ENCODE results near the gene SLCO1B1. TPM values are rescaled to one million over a fixed set of nuclear protein-coding genes. Genes with fewer than 3 reads are reported as not detected.

Gene SLCO1B1
- total and polyA plus RNA-seq, 2 experiments from 2014 or later, result 0.24 to 0.50 TPM

DNA sequence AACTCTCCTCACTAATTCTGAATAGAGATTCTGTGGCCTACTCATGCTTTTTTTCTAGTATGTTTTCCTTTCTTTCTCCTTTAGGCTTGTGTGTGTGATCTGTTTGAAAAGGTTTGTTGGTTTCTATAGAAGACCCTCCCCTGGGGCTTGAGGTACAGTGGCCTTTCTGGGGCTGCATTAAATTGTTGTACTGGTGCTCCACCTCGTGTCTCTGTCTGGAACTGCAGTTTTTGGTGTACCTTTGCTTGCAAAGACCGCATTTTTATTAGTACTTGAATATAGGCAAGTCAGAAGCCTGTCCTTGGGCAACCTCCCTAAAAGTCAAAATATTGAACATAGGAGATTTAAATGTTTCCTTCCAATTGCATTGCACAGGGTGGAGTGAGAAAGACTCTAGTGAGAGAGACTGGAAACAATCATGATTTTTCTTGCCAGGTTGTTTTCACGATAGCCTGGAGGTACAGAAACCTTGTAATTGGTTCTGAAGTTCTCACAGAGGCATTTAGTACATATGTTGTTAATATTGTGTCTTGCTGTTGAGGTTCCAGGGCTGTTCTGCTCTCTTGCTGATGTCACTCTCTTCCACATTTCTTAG, 39.0 kb downstream of the SLCO1B1 start:
- Mint-ChIP-seq H3K4me1 (peaks cover 13% of the 10 kb centered on the region), H3K36me3 (ENCODE audit: low read depth) (no peaks in the 10 kb centered on the region), H3K27me3 (ENCODE audit: insufficient read depth, low read depth, poor library complexity) (no peaks in the 10 kb centered on the region), H3K4me3 (no peak overlapping the region), H3K27ac (no peak overlapping the region), H3K9me3 (no peaks in the 10 kb centered on the region)
- H3K4me3 ChIP-seq, result no peak overlapping the region
- H3K4me1 ChIP-seq (ENCODE audit: insufficient read depth), result peaks cover 5% of the 10 kb centered on the region; the same call in 1 of the 2 replicates
- H3F3A ChIP-seq (replicated peaks; ENCODE audit: low read depth), result no peaks in the 10 kb centered on the region
- H2AFZ ChIP-seq, result no peak overlapping the region
- no peaks in the 10 kb centered on the region for H3K79me2 ChIP-seq (replicated peaks; ENCODE audit: insufficient read depth)
- peak; percentile 90 for ATAC-seq
- TF ChIP-seq, protein P1, sequence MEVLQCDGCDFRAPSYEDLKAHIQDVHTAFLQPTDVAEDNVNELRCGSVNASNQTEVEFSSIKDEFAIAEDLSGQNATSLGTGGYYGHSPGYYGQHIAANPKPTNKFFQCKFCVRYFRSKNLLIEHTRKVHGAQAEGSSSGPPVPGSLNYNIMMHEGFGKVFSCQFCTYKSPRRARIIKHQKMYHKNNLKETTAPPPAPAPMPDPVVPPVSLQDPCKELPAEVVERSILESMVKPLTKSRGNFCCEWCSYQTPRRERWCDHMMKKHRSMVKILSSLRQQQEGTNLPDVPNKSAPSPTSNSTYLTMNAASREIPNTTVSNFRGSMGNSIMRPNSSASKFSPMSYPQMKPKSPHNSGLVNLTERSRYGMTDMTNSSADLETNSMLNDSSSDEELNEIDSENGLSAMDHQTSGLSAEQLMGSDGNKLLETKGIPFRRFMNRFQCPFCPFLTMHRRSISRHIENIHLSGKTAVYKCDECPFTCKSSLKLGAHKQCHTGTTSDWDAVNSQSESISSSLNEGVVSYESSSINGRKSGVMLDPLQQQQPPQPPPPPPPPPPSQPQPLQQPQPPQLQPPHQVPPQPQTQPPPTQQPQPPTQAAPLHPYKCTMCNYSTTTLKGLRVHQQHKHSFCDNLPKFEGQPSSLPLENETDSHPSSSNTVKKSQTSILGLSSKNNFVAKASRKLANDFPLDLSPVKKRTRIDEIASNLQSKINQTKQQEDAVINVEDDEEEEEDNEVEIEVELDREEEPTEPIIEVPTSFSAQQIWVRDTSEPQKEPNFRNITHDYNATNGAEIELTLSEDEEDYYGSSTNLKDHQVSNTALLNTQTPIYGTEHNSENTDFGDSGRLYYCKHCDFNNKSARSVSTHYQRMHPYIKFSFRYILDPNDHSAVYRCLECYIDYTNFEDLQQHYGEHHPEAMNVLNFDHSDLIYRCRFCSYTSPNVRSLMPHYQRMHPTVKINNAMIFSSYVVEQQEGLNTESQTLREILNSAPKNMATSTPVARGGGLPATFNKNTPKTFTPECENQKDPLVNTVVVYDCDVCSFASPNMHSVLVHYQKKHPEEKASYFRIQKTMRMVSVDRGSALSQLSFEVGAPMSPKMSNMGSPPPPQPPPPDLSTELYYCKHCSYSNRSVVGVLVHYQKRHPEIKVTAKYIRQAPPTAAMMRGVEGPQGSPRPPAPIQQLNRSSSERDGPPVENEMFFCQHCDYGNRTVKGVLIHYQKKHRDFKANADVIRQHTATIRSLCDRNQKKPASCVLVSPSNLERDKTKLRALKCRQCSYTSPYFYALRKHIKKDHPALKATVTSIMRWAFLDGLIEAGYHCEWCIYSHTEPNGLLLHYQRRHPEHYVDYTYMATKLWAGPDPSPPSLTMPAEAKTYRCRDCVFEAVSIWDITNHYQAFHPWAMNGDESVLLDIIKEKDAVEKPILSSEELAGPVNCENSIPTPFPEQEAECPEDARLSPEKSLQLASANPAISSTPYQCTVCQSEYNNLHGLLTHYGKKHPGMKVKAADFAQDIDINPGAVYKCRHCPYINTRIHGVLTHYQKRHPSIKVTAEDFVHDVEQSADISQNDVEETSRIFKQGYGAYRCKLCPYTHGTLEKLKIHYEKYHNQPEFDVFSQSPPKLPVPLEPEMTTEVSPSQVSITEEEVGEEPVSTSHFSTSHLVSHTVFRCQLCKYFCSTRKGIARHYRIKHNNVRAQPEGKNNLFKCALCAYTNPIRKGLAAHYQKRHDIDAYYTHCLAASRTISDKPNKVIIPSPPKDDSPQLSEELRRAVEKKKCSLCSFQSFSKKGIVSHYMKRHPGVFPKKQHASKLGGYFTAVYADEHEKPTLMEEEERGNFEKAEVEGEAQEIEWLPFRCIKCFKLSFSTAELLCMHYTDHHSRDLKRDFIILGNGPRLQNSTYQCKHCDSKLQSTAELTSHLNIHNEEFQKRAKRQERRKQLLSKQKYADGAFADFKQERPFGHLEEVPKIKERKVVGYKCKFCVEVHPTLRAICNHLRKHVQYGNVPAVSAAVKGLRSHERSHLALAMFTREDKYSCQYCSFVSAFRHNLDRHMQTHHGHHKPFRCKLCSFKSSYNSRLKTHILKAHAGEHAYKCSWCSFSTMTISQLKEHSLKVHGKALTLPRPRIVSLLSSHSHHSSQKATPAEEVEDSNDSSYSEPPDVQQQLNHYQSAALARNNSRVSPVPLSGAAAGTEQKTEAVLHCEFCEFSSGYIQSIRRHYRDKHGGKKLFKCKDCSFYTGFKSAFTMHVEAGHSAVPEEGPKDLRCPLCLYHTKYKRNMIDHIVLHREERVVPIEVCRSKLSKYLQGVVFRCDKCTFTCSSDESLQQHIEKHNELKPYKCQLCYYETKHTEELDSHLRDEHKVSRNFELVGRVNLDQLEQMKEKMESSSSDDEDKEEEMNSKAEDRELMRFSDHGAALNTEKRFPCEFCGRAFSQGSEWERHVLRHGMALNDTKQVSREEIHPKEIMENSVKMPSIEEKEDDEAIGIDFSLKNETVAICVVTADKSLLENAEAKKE (CRISPR knock-in tag; IDR thresholded peaks at IDR 0.05), result no peak
- TF ChIP-seq STAT1 (IDR thresholded peaks at IDR 0.05; ENCODE audit: unreplicated experiment) (no peak), ZNF114 (CRISPR knock-in tag; IDR thresholded peaks at IDR 0.05) (no peak), EZH2phosphoT487 (IDR thresholded peaks at IDR 0.05; ENCODE audit: unreplicated experiment) (no peak)
- TF ChIP-seq, protein P2, sequence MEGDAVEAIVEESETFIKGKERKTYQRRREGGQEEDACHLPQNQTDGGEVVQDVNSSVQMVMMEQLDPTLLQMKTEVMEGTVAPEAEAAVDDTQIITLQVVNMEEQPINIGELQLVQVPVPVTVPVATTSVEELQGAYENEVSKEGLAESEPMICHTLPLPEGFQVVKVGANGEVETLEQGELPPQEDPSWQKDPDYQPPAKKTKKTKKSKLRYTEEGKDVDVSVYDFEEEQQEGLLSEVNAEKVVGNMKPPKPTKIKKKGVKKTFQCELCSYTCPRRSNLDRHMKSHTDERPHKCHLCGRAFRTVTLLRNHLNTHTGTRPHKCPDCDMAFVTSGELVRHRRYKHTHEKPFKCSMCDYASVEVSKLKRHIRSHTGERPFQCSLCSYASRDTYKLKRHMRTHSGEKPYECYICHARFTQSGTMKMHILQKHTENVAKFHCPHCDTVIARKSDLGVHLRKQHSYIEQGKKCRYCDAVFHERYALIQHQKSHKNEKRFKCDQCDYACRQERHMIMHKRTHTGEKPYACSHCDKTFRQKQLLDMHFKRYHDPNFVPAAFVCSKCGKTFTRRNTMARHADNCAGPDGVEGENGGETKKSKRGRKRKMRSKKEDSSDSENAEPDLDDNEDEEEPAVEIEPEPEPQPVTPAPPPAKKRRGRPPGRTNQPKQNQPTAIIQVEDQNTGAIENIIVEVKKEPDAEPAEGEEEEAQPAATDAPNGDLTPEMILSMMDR (conservative IDR thresholded peaks at IDR 0.05; ENCODE audit: low read depth in 2 of 2), result peak; percentile 91 to 98
- H3K36me3 ChIP-seq (ENCODE audit: insufficient read depth), result no peaks in the 10 kb centered on the region
- no peak overlapping the region for H3K27ac ChIP-seq (ENCODE audit: low read depth)
- H3K4me2 ChIP-seq, result no peak overlapping the region
- no peaks in the 10 kb centered on the region for H4K20me1 ChIP-seq (replicated peaks; ENCODE audit: insufficient read depth)
- H3K9me2 ChIP-seq (ENCODE audit: insufficient read depth), result no peaks in the 10 kb centered on the region
- H3K27me3 ChIP-seq (ENCODE audit: insufficient read depth), result no peaks in the 10 kb centered on the region
- peak; percentile 90 for DNase-seq (ENCODE audit: low spot score)

Measured in GM23338 (cell line).